H1 (cell line): ENCODE measurements around the gene TUBB2B. TPM values are rescaled to one million over a fixed set of nuclear protein-coding genes. Genes with fewer than 3 reads are reported as not detected.

Source experiments
- CTCF ChIA-PET: fragments of 300-600 bp; sonication (Branson Sonifier 250); formaldehyde crosslinking; loops from one replicate; lab custom pipeline; 2021; ENCODE audit not compliant: partially characterized antibody; lab: Charles Lee
- POLR2A ChIA-PET: fragments of 300-600 bp; sonication (Branson Sonifier 250); formaldehyde crosslinking; loops from one replicate; lab custom pipeline; 2021; ENCODE audit warnings: inconsistent platforms; ENCODE audit not compliant: partially characterized antibody; lab: Charles Lee
- DNase-seq, 2 experiments: peaks; one replicate each; pipeline versions ENCODE4 v3.0.0 to v3.0.0-alpha.2; 2010 to 2022; ENCODE audit warnings: low spot score in 2 of 2, low read depth in 1 of 2, mixed read lengths in 1 of 2
- FAIRE-seq: peaks from 2 replicates; lab custom pipeline; 2011; peaks lifted over from hg19 to GRCh38; lab: Jason Lieb, UNC
- H2AFZ ChIP-seq: 2 replicates; pipeline ENCODE4 v1.8.1; 2012; ENCODE audit warnings: low read length, inconsistent platforms
- H2AK5ac ChIP-seq: 2 replicates; pipeline ENCODE4 v1.6.1; 2013; ENCODE audit warnings: low read depth, low read length
- H2BK120ac ChIP-seq: replicated peaks from 2 replicates; pipeline ENCODE3; 2013; ENCODE audit warnings: low read depth, low read length, inconsistent platforms
- H2BK12ac ChIP-seq: 2 replicates; pipeline ENCODE4 v1.6.1; 2013; ENCODE audit warnings: low read depth, low read length
- H2BK15ac ChIP-seq: 2 replicates; pipeline ENCODE4 v1.6.1; 2013; ENCODE audit warnings: low read length
- H2BK20ac ChIP-seq: 2 replicates; pipeline ENCODE4 v1.6.1; 2013; ENCODE audit warnings: low read length
- H2BK5ac ChIP-seq: 2 replicates; pipeline ENCODE4 v1.6.1; 2013; ENCODE audit warnings: low read depth, low read length
- H3K14ac ChIP-seq: 2 replicates; pipeline ENCODE4 v1.6.1; 2013; ENCODE audit warnings: inconsistent platforms; ENCODE audit not compliant: insufficient read length
- H3K18ac ChIP-seq: 2 replicates; pipeline ENCODE4 v1.6.1; 2013; ENCODE audit warnings: low read length; ENCODE audit errors: extremely low read depth
- H3K23ac ChIP-seq: 2 replicates; pipeline ENCODE4 v1.6.1; 2013; ENCODE audit warnings: inconsistent platforms; ENCODE audit not compliant: insufficient read length
- H3K23me2 ChIP-seq: 2 replicates; pipeline ENCODE4 v1.6.1; 2013; ENCODE audit warnings: low read depth, low read length
- H3K27ac ChIP-seq: 2 replicates; pipeline ENCODE4 v1.6.1; 2011; ENCODE audit warnings: low read depth, low read length, inconsistent platforms
- H3K27me3 ChIP-seq, 4 experiments: replicated peaks in 1 of 4; 1 replicate in 1 of 4; 2 replicates in 3 of 4; pipeline versions ENCODE4 v1.6.1 to v1.8.1; 2011 to 2013; ENCODE audit warnings: low read length in 3 of 4, mild to moderate bottlenecking in 3 of 4, inconsistent platforms in 2 of 4, mixed read lengths in 2 of 4, moderate library complexity in 1 of 4; ENCODE audit not compliant: control insufficient read depth in 3 of 4, insufficient read depth in 3 of 4; ENCODE audit errors: extremely low read depth in 1 of 4
- H3K36me3 ChIP-seq, 4 experiments: 2 replicates each; pipeline versions ENCODE4 v1.6.1 to v1.8.1; 2011 to 2013; ENCODE audit warnings: mild to moderate bottlenecking in 4 of 4, low read length in 3 of 4, moderate library complexity in 2 of 4, control low read depth in 1 of 4, inconsistent platforms in 1 of 4; ENCODE audit not compliant: insufficient read depth in 4 of 4, control insufficient read depth in 2 of 4
- H3K4ac ChIP-seq: replicated peaks from 2 replicates; pipeline ENCODE3; 2013; ENCODE audit warnings: low read length, low read depth, mixed read lengths, inconsistent platforms; ENCODE audit not compliant: insufficient read length
- H3K4me1 ChIP-seq, 4 experiments: replicated peaks in 1 of 4; 1 replicate in 1 of 4; 2 replicates in 3 of 4; pipeline versions ENCODE4 v1.6.1 to v1.8.1; 2011 to 2013; ENCODE audit warnings: low read length in 3 of 4, inconsistent platforms in 2 of 4, mixed read lengths in 1 of 4; ENCODE audit not compliant: insufficient read depth in 4 of 4, control insufficient read depth in 3 of 4
- H3K4me2 ChIP-seq, 2 experiments: 2 replicates each; pipeline versions ENCODE4 v1.6.1 to v1.8.1; 2011 to 2013; ENCODE audit warnings: low read depth in 2 of 2, low read length in 2 of 2, control low read depth in 1 of 2, inconsistent platforms in 1 of 2, mild to moderate bottlenecking in 1 of 2; ENCODE audit not compliant: insufficient read depth in 1 of 2
- H3K4me3 ChIP-seq, 4 experiments: fragments of 200-600, 300-600 bp in 1 of 4; sonication (generic), shearing (Covaris generic), sonication (Bioruptor Twin) in 1 of 4; 2 replicates each; pipeline versions ENCODE4 v1.5.1 to v1.8.1; 2011 to 2016; ENCODE audit warnings: low read length in 4 of 4, low read depth in 3 of 4, control low read depth in 2 of 4, inconsistent platforms in 2 of 4, mild to moderate bottlenecking in 2 of 4, mixed read lengths in 1 of 4, moderate library complexity in 1 of 4; ENCODE audit not compliant: insufficient read depth in 2 of 4; ENCODE audit errors: extremely low read depth in 1 of 4
- H3K56ac ChIP-seq: replicated peaks from 2 replicates; pipeline ENCODE3; 2013; ENCODE audit warnings: low read depth, mild to moderate bottlenecking, mixed read lengths, low read length, inconsistent platforms; ENCODE audit not compliant: insufficient read length
- H3K79me1 ChIP-seq: 2 replicates; pipeline ENCODE4 v1.6.1; 2013; ENCODE audit warnings: low read depth, low read length, control low read depth
- H3K79me2 ChIP-seq, 2 experiments: 2 replicates each; pipeline versions ENCODE4 v1.6.1 to v1.8.1; 2012 to 2013; ENCODE audit warnings: low read length in 2 of 2, mild to moderate bottlenecking in 2 of 2, inconsistent platforms in 1 of 2; ENCODE audit not compliant: insufficient read depth in 2 of 2, control insufficient read depth in 1 of 2
- H3K9ac ChIP-seq, 4 experiments: replicated peaks in 1 of 4; 1 replicate in 1 of 4; 2 replicates in 3 of 4; pipeline versions ENCODE4 v1.6.1 to v1.8.1; 2011 to 2013; ENCODE audit warnings: low read depth in 3 of 4, low read length in 3 of 4, control low read depth in 2 of 4, mild to moderate bottlenecking in 2 of 4, moderate library complexity in 2 of 4, inconsistent platforms in 1 of 4; ENCODE audit errors: extremely low read depth in 1 of 4
- H3K9me3 ChIP-seq, 2 experiments: 2 replicates each; pipeline versions ENCODE4 v1.6.1 to v1.8.1; 2012 to 2013; ENCODE audit warnings: mild to moderate bottlenecking in 2 of 2, moderate library complexity in 2 of 2, control low read depth in 1 of 2, inconsistent platforms in 1 of 2, low read depth in 1 of 2, low read length in 1 of 2, mixed read lengths in 1 of 2; ENCODE audit not compliant: insufficient read depth in 2 of 2
- H4K20me1 ChIP-seq, 2 experiments: replicated peaks in 1 of 2; 2 replicates each; pipeline versions ENCODE3 to v1.8.1; 2011 to 2013; ENCODE audit warnings: inconsistent platforms in 2 of 2, low read length in 2 of 2, mild to moderate bottlenecking in 1 of 2; ENCODE audit not compliant: insufficient read depth in 2 of 2, control insufficient read depth in 1 of 2
- H4K5ac ChIP-seq: 2 replicates; pipeline ENCODE4 v1.6.1; 2013; ENCODE audit warnings: low read length, low read depth, mixed read lengths, inconsistent platforms; ENCODE audit not compliant: insufficient read length
- H4K8ac ChIP-seq: 2 replicates; pipeline ENCODE4 v1.8.0; 2013; ENCODE audit warnings: mild to moderate bottlenecking, moderate library complexity, low read length, inconsistent platforms; ENCODE audit not compliant: insufficient read depth; ENCODE audit errors: extremely low read depth
- H4K91ac ChIP-seq: replicated peaks from 2 replicates; pipeline ENCODE3; 2013; ENCODE audit warnings: low read length, mixed read lengths, inconsistent platforms; ENCODE audit not compliant: insufficient read length
- BRCA1 ChIP-seq: IDR thresholded peaks from 2 replicates; pipeline ENCODE4 v1.6.1; 2012; ENCODE audit warnings: low read depth, low read length, improper control_type of control experiment
- EGR1 ChIP-seq: IDR thresholded peaks from 2 replicates; pipeline ENCODE4 v1.6.1; 2011; ENCODE audit warnings: low read depth, low read length, borderline replicate concordance
- EZH2 ChIP-seq: fragments of 200-600 bp; sonication (generic); IDR thresholded peaks from 2 replicates; pipeline ENCODE4 v1.7.1; 2012; ENCODE audit warnings: low read depth, mild to moderate bottlenecking, moderate library complexity, low read length, inconsistent platforms; ENCODE audit not compliant: severe bottlenecking
- GTF2F1 ChIP-seq: IDR thresholded peaks from 2 replicates; pipeline ENCODE4 v1.6.1; 2012; ENCODE audit warnings: low read depth, low read length, improper control_type of control experiment, borderline replicate concordance
- HDAC6 ChIP-seq: IDR thresholded peaks from one replicate; pipeline ENCODE4 v1.7.1; 2012; ENCODE audit warnings: low read depth, mild to moderate bottlenecking, inconsistent platforms, low read length, moderate library complexity
- JUN ChIP-seq: IDR thresholded peaks from 2 replicates; pipeline ENCODE4 v1.6.1; 2011; ENCODE audit warnings: low read depth, mild to moderate bottlenecking, improper control_type of control experiment, low read length
- JUND ChIP-seq: IDR thresholded peaks from 2 replicates; pipeline ENCODE4 v1.6.1; 2011; ENCODE audit warnings: mild to moderate bottlenecking, improper control_type of control experiment, low read length
- KDM4A ChIP-seq: IDR thresholded peaks from one replicate; pipeline ENCODE4 v1.7.1; 2012; ENCODE audit warnings: low read depth, mild to moderate bottlenecking, moderate library complexity, low read length, inconsistent platforms; ENCODE audit not compliant: severe bottlenecking
- KDM5A ChIP-seq: fragments of 200-600 bp; IDR thresholded peaks from 2 replicates; pipeline ENCODE4 v1.7.1; 2012; ENCODE audit warnings: mild to moderate bottlenecking, low read length, inconsistent platforms, mixed read lengths
- POLR2A ChIP-seq, 2 experiments: IDR thresholded peaks; 1 replicate in 1 of 2; 2 replicates in 1 of 2; pipeline ENCODE4 v1.6.1; 2011; ENCODE audit warnings: low read depth in 2 of 2, low read length in 2 of 2, mild to moderate bottlenecking in 2 of 2; ENCODE audit errors: control extremely low read depth in 1 of 2
- SAP30 ChIP-seq: fragments of 300-600 bp; sonication (generic); IDR thresholded peaks from 2 replicates; pipeline ENCODE4 v1.7.1; 2012; ENCODE audit warnings: low read length, moderate library complexity, mild to moderate bottlenecking, inconsistent platforms; ENCODE audit not compliant: insufficient read depth, insufficient replicate concordance
- SP1 ChIP-seq: IDR thresholded peaks from 2 replicates; pipeline ENCODE4 v1.6.1; 2011; ENCODE audit warnings: low read depth, low read length
- SP2 ChIP-seq: IDR thresholded peaks from 2 replicates; pipeline ENCODE4 v1.6.1; 2012; ENCODE audit warnings: mild to moderate bottlenecking, low read length, inconsistent platforms
- SRF ChIP-seq: IDR thresholded peaks from 2 replicates; pipeline ENCODE4 v1.6.1; 2011; ENCODE audit warnings: mild to moderate bottlenecking, low read depth, low read length, moderate library complexity
- SUZ12 ChIP-seq: fragments of 200-600 bp; sonication (generic); IDR thresholded peaks from 2 replicates; pipeline ENCODE4 v1.6.1; 2012; ENCODE audit warnings: mild to moderate bottlenecking, inconsistent platforms, low read length, moderate library complexity, mixed read lengths
- TEAD4 ChIP-seq: IDR thresholded peaks from 2 replicates; pipeline ENCODE4 v1.6.1; 2012; ENCODE audit warnings: low read depth, low read length, inconsistent platforms, mixed read lengths
- WGBS, 2 experiments: shearing (Covaris generic) in 1 of 2; methylation state at CpG; one replicate each; pipeline versions ENCODE4 v1.1.6 to v1.1.7; 2013 to 2015; ENCODE audit warnings: low lambda C conversion rate in 2 of 2, mixed read lengths in 2 of 2, inconsistent platforms in 1 of 2, low coverage in 1 of 2, missing lambda C conversion rate in 1 of 2; ENCODE audit not compliant: insufficient replicate concordance in 2 of 2, insufficient coverage in 1 of 2, insufficient read length in 1 of 2; ENCODE audit errors: extremely low coverage in 1 of 2, missing lambda C conversion rate in 1 of 2; 5-methylcytosine and 5-hydroxymethylcytosine counted together
- polyA plus RNA-seq, 7 experiments: library from polyadenylated mRNA; depleted of rRNA in 3 of 7; stranded (reverse) in 5 of 7; unstranded in 2 of 7; fragments of >200 nt in 5 of 7; fragments of 200-250 nt in 2 of 7; gene quantifications; 1 replicate in 5 of 7; 2 replicates in 1 of 7; 4 replicates in 1 of 7; pipeline versions ENCODE4 v1.2.1 to v1.2.3, GENCODE V29; 2011 to 2013; ENCODE audit warnings: missing spikeins in 2 of 7, mixed read lengths in 2 of 7
- total RNA-seq: library from RNA; stranded (reverse); fragmentation: NEBNext Ultra II Directional; extraction: Animal tissue kit (Norgen Biotek cat#: 25700); gene quantifications from 2 replicates; pipeline ENCODE4 v1.2.1, GENCODE V29; 2021

TUBB2B gene
- total and polyA plus RNA-seq, 2 of the 8 experiments (the other 6 are each of a cell fraction or from before 2014, with no cell fraction given): 612 to 722 TPM

DNA sequence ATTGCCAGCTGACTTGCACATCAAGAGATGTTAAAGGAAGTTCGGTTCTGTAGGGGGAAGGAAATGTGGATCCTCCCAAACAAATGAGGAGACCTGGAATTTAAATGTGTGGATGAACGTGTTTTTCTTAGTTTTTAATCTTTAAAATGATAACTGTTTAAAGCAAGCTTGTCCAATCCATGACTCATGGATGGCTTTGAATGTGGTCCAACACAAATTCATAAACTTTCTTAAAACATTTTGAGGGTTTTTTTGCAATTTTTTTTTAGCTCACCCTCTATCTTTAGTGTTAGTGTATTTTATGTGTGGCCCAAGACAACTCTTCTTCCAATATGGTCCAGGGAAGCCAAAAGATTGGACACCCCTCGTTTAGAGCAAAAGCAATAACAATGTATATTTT is 12.6 kb downstream of the TUBB2B start:
- Histone ChIP-seq H2BK12ac (no peak overlapping the region), H3K4me3 (no peak overlapping the region), H3K23ac (no peak overlapping the region), H3K27ac (no peak overlapping the region), H3K79me1 (no peaks in the 10 kb centered on the region; the same call in 1 of the 2 replicates), H4K8ac (no peak overlapping the region), H4K5ac (no peak overlapping the region), H3K9ac (no peak overlapping the region), H2BK5ac (no peak overlapping the region), H3K56ac (no peak overlapping the region), H3K4ac (no peak overlapping the region), H2AFZ (no peak overlapping the region)
- ChIA-PET CTCF (interaction anchor here (1.0 to 1.1 kb wide), 3 partner anchors 8 to 53 kb away, joined by 3 to 5 read pairs (median 3); no protein-coding TSS in a partner anchor), POLR2A (interaction anchor here (0.8 to 8.1 kb wide), 3 partner anchors 7 to 66 kb away, joined by 3 to 40 read pairs (median 3); no protein-coding TSS in a partner anchor)
- no peak for FAIRE-seq
- TF ChIP-seq SAP30 (no peak), POLR2A (IDR thresholded peaks at IDR 0.05; ENCODE audit: control extremely low read depth in 1 of 2, low read depth in 2 of 2, low read length in 2 of 2) (no peak), EGR1 (no peak), TEAD4 (no peak), KDM5A (no peak), SUZ12 (no peak), EZH2 (no peak), SP1 (no peak), SRF (no peak), HDAC6 (no peak), JUND (no peak), BRCA1 (no peak), KDM4A (no peak), GTF2F1 (no peak), JUN (no peak), SP2 (no peak)
- TF ChIP-seq, all 59 proteins: peak for 0
- no peak overlapping the region for H2BK120ac ChIP-seq
- 75% methylated on average over 3 of the region's 3 CpGs; no CpG with 5 or more reads in 1 of the 2 experiments for WGBS, 2 experiments
- H2BK15ac ChIP-seq: no peak overlapping the region
- no peak overlapping the region for H3K14ac ChIP-seq
- no peak overlapping the region for H3K18ac ChIP-seq
- H4K20me1 ChIP-seq: no peaks in the 10 kb centered on the region
- no peaks in the 10 kb centered on the region for H3K36me3 ChIP-seq
- no peaks in the 10 kb centered on the region for H3K27me3 ChIP-seq
- no peak overlapping the region for H4K91ac ChIP-seq
- no peak for DNase-seq
- no peak overlapping the region for H3K4me2 ChIP-seq
- H3K4me1 ChIP-seq: no peaks in the 10 kb centered on the region
- H2BK20ac ChIP-seq: no peak overlapping the region
- no peaks in the 10 kb centered on the region for H3K9me3 ChIP-seq
- H2AK5ac ChIP-seq: no peak overlapping the region
- H3K79me2 ChIP-seq: no peaks in the 10 kb centered on the region
- no peaks in the 10 kb centered on the region for H3K23me2 ChIP-seq
